Measurements from ENCODE around the gene DHX9. TPM values are rescaled to one million over a fixed set of nuclear protein-coding genes. Genes with fewer than 3 reads are reported as not detected.

DHX9 gene
- total and polyA plus RNA-seq, 2 donors (not counting 1 experiment from before 2014, with no cell fraction given), result 120 to 133 TPM

DNA sequence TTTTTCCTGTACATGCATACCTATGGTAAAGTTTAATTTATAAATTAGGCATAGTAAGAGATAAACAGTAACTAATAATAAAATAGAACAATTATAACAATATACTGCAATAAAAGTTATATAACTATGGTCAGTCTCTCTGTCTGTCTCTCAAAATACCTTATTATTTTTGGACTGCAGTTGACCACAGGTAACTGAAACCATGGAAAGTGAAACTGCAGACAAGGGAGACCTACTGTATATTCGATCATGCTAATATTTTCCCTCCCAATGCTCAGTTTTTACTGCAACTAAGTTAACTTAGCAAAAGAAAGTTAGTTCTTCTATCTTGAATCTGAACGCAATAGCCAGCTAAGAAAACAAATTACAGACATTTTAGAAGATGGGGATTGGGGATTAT lies 12.3 kb upstream of the DHX9 start:
- DNase-seq (ENCODE audit: low read depth in 2 of 2), result no peak
- H3K79me2 ChIP-seq (ENCODE audit: control insufficient read depth, insufficient read depth, low read length), result no peaks in the 10 kb centered on the region
- H3K27me3 ChIP-seq (ENCODE audit: control insufficient read depth, insufficient read depth, low read length), result no peaks in the 10 kb centered on the region
- H2AFZ ChIP-seq (ENCODE audit: low read length), result no peak overlapping the region
- H3K36me3 ChIP-seq (ENCODE audit: control insufficient read depth, insufficient read depth, low read length), result no peaks in the 10 kb centered on the region
- no peak overlapping the region for H3K4me2 ChIP-seq (ENCODE audit: extremely low read depth, insufficient read depth, low read length)
- no peak overlapping the region for H3K9ac ChIP-seq (ENCODE audit: insufficient read depth, low read length)
- H4K20me1 ChIP-seq (ENCODE audit: control insufficient read depth, extremely low read depth, insufficient read depth, low read length), result no peaks in the 10 kb centered on the region
- no peak overlapping the region for H3K27ac ChIP-seq (ENCODE audit: insufficient read depth, low read length)
- H3K4me3 ChIP-seq (replicated peaks in 1 of 4; ENCODE audit: control extremely low read depth in 1 of 4, insufficient read depth in 1 of 4, low read depth in 3 of 4, low read length in 4 of 4), result no peak overlapping the region
- TF ChIP-seq, protein P1, sequence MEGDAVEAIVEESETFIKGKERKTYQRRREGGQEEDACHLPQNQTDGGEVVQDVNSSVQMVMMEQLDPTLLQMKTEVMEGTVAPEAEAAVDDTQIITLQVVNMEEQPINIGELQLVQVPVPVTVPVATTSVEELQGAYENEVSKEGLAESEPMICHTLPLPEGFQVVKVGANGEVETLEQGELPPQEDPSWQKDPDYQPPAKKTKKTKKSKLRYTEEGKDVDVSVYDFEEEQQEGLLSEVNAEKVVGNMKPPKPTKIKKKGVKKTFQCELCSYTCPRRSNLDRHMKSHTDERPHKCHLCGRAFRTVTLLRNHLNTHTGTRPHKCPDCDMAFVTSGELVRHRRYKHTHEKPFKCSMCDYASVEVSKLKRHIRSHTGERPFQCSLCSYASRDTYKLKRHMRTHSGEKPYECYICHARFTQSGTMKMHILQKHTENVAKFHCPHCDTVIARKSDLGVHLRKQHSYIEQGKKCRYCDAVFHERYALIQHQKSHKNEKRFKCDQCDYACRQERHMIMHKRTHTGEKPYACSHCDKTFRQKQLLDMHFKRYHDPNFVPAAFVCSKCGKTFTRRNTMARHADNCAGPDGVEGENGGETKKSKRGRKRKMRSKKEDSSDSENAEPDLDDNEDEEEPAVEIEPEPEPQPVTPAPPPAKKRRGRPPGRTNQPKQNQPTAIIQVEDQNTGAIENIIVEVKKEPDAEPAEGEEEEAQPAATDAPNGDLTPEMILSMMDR (conservative IDR thresholded peaks at IDR 0.05 in 1 of 2, IDR thresholded peaks at IDR 0.05 in 1 of 2; ENCODE audit: low read depth in 1 of 2, low read length in 2 of 2), result no peak
- no peak for TF ChIP-seq EZH2 (IDR thresholded peaks at IDR 0.05; ENCODE audit: low read length, missing control alignments)
- no peaks in the 10 kb centered on the region for H3K9me3 ChIP-seq (ENCODE audit: control insufficient read depth, insufficient read depth, low read depth, low read length)
- no peaks in the 10 kb centered on the region for H3K4me1 ChIP-seq (ENCODE audit: control insufficient read depth, extremely low read depth, insufficient read depth, low read length)

DNA sequence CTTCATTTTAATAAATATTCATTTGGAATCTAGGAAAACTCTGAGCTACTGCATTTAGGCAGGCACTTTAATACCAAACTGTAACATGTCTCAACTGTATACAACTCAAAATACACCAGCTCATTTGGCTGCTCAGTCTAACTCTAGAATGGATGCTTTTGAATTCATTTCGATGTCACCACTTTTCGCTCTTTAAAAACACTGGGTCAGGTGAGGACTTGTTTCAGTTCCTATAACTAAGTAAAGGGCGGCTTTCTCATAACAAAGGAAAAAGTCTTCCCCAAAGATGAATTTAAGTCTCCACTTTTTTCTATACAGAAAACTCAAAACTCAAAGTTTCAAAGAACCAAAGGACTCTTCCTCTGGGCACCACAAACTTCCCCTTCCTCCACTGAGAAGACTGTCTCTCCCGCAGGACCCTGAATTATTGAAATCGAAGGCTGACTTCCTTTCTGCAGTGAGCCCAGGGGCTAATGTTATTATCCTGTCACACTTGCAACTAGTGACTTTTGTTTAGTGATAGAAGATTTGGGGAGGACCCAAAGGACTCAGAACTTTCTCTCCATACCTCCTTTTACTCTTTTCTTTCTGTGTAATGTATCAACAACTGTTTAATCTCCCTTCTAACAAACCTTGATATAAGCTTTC lies 9.7 kb upstream of the DHX9 start:
- Histone ChIP-seq H3K4me3 (replicated peaks in 1 of 4; ENCODE audit: control extremely low read depth in 1 of 4, insufficient read depth in 1 of 4, low read depth in 3 of 4, low read length in 4 of 4) (no peak overlapping the region), H3K79me2 (ENCODE audit: control insufficient read depth, insufficient read depth, low read length) (no peaks in the 10 kb centered on the region), H4K20me1 (ENCODE audit: control insufficient read depth, extremely low read depth, insufficient read depth, low read length) (no peaks in the 10 kb centered on the region), H3K27ac (ENCODE audit: insufficient read depth, low read length) (no peak overlapping the region), H3K36me3 (ENCODE audit: control insufficient read depth, insufficient read depth, low read length) (no peaks in the 10 kb centered on the region), H3K27me3 (ENCODE audit: control insufficient read depth, insufficient read depth, low read length) (no peaks in the 10 kb centered on the region), H2AFZ (ENCODE audit: low read length) (no peak overlapping the region), H3K9me3 (ENCODE audit: control insufficient read depth, insufficient read depth, low read depth, low read length) (no peaks in the 10 kb centered on the region), H3K9ac (ENCODE audit: insufficient read depth, low read length) (no peak overlapping the region), H3K4me2 (ENCODE audit: extremely low read depth, insufficient read depth, low read length) (no peak overlapping the region), H3K4me1 (ENCODE audit: control insufficient read depth, extremely low read depth, insufficient read depth, low read length) (no peaks in the 10 kb centered on the region)
- TF ChIP-seq, protein P1 (conservative IDR thresholded peaks at IDR 0.05 in 1 of 2, IDR thresholded peaks at IDR 0.05 in 1 of 2; ENCODE audit: low read depth in 1 of 2, low read length in 2 of 2), result no peak
- TF ChIP-seq EZH2 (IDR thresholded peaks at IDR 0.05; ENCODE audit: low read length, missing control alignments), result no peak
- DNase-seq (ENCODE audit: low read depth in 2 of 2), result no peak

DNA sequence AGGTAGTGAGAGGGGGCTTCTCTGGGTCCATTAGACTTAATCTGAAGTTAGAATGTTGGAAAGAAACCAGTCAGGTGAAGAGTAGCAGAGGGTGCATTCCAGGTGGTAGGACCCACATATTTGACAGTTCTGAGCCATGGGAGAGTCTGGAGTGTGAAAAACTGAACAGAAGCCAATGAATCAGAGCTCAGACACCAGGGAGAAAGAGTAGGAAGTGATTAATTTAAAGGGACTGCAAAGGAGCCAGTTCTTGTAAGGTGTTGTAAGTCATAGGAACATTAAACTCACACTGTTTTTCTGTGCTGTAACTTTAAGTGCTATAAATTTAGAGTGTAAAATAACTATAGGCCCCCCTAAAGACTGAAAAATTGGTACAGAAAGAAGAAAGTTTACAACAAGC lies 5.9 kb upstream of the DHX9 start:
- no peak overlapping the region for H3K9ac ChIP-seq (ENCODE audit: insufficient read depth, low read length)
- no peaks in the 10 kb centered on the region for H3K27me3 ChIP-seq (ENCODE audit: control insufficient read depth, insufficient read depth, low read length)
- peak in 1 of 2 donors; percentile 48 for DNase-seq (ENCODE audit: low read depth in 2 of 2)
- H4K20me1 ChIP-seq (ENCODE audit: control insufficient read depth, extremely low read depth, insufficient read depth, low read length), result no peaks in the 10 kb centered on the region
- no peaks in the 10 kb centered on the region for H3K4me1 ChIP-seq (ENCODE audit: control insufficient read depth, extremely low read depth, insufficient read depth, low read length)
- no peak overlapping the region for H2AFZ ChIP-seq (ENCODE audit: low read length)
- no peak overlapping the region for H3K4me3 ChIP-seq (replicated peaks in 1 of 4; ENCODE audit: control extremely low read depth in 1 of 4, insufficient read depth in 1 of 4, low read depth in 3 of 4, low read length in 4 of 4)
- no peak overlapping the region for H3K4me2 ChIP-seq (ENCODE audit: extremely low read depth, insufficient read depth, low read length)
- H3K79me2 ChIP-seq (ENCODE audit: control insufficient read depth, insufficient read depth, low read length), result no peaks in the 10 kb centered on the region
- H3K36me3 ChIP-seq (ENCODE audit: control insufficient read depth, insufficient read depth, low read length), result no peaks in the 10 kb centered on the region
- no peak for TF ChIP-seq EZH2 (IDR thresholded peaks at IDR 0.05; ENCODE audit: low read length, missing control alignments)
- TF ChIP-seq, protein P1 (conservative IDR thresholded peaks at IDR 0.05 in 1 of 2, IDR thresholded peaks at IDR 0.05 in 1 of 2; ENCODE audit: low read depth in 1 of 2, low read length in 2 of 2), result no peak
- no peak overlapping the region for H3K27ac ChIP-seq (ENCODE audit: insufficient read depth, low read length)
- H3K9me3 ChIP-seq (ENCODE audit: control insufficient read depth, insufficient read depth, low read depth, low read length), result no peaks in the 10 kb centered on the region
